ENCODE results near the gene SH3RF3.

SH3RF3 gene

DNA sequence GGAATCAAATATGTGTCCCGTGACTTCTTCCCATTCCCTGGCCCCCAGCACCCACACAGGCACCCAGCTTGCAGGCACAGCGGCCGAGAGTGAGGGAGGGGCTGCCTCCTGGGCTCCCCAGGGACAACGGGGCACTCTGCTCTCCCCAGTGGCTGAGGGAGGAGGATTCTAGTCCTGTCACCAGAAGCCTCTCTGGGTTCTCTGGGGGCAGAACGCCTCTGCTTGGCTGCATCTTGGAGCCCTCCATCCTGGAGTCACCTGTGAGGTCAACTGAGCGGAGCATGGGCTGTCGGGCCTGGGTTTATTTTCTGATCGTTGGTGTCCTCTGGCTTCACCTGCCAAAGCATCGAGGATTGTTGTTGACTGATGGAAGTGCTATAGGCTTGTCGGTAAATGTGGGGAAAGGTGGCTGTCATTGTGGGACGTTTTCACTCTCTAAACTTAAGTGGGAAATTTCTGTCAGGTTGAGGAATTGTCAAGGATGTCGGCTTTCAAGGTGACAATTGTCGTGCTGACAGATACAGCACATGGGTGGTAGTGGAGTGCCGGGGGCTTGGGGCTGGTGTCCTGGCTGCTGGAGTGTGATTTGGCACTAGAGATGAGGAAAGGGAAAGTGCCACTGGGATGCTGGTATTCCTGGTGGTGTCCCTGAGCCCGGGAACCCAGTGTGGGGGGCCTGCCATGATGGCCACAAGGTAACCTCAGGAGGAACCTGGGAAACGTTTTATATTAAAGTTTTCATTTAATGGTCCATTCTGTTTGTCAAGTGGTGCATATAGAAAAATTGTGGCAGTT, 13.6 kb downstream of the SH3RF3 start:
- TF ChIP-seq, protein P1, sequence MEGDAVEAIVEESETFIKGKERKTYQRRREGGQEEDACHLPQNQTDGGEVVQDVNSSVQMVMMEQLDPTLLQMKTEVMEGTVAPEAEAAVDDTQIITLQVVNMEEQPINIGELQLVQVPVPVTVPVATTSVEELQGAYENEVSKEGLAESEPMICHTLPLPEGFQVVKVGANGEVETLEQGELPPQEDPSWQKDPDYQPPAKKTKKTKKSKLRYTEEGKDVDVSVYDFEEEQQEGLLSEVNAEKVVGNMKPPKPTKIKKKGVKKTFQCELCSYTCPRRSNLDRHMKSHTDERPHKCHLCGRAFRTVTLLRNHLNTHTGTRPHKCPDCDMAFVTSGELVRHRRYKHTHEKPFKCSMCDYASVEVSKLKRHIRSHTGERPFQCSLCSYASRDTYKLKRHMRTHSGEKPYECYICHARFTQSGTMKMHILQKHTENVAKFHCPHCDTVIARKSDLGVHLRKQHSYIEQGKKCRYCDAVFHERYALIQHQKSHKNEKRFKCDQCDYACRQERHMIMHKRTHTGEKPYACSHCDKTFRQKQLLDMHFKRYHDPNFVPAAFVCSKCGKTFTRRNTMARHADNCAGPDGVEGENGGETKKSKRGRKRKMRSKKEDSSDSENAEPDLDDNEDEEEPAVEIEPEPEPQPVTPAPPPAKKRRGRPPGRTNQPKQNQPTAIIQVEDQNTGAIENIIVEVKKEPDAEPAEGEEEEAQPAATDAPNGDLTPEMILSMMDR (conservative IDR thresholded peaks at IDR 0.05; ENCODE audit: low read depth, low read length): no peak
- Histone ChIP-seq H3K36me3 (ENCODE audit: insufficient read depth) (no peaks in the 10 kb centered on the region), H2AFZ (ENCODE audit: low read depth) (no peak overlapping the region), H3K27ac (no peak overlapping the region), H3K4me3 (IDR thresholded peaks at IDR 0.05; ENCODE audit: insufficient read depth, low read depth, low read length) (no peak overlapping the region), H3K9ac (no peak overlapping the region), H3K4me2 (no peak overlapping the region), H3K27me3 (ENCODE audit: insufficient read depth, low read depth) (no peaks in the 10 kb centered on the region), H4K20me1 (ENCODE audit: insufficient read depth) (no peaks in the 10 kb centered on the region), H3K4me1 (ENCODE audit: low read depth, poor library complexity, severe bottlenecking) (no peaks in the 10 kb centered on the region), H3K79me2 (ENCODE audit: insufficient read depth, low read depth) (no peaks in the 10 kb centered on the region)

DNA sequence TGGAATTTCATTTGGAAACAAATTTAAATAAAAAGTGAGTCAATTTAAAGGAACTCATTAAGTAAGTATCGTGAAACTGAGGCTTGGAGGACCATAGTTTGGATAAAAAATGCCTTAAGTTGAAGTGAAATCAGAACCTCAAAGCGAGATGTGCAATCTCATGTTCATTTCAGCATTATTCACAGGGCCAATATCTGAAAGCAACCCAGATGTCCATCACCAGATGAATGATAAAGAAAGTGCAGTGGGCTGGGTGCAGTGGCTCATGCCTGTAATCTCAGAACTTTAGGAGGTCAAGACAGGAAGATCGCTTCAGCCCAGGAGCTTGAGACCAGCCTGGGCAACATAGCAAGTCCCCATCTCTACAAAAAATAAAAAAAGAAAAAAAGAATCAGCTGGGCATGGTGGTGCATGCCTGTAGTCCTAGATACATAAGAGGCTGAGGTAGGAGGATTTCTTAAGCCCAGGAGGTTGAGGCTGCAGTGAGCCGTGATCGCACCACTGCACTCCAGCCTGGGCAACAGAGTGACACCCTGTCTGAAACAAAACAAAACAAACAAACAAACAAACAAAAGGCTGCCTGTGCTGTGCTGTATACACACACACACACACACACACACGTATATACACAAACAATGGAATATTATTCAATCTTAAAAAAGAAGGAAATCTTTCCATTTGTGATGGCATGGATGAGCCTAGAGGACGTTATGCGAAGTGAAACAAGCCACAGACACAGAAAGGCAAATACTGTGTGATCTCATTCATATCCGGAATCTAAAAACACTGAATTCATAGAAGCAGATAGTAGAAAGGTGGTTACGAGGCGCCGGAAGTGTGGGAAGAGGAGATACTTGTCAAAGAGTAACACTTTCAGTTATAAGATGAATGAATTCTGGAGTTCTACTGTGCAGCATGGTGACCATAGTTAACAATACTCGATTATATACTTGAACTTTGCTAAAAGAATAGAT, 14.5 kb downstream of the SH3RF3 start:
- no peaks in the 10 kb centered on the region for H3K36me3 ChIP-seq (ENCODE audit: insufficient read depth)
- no peak overlapping the region for H3K9ac ChIP-seq
- no peak overlapping the region for H3K27ac ChIP-seq

DNA sequence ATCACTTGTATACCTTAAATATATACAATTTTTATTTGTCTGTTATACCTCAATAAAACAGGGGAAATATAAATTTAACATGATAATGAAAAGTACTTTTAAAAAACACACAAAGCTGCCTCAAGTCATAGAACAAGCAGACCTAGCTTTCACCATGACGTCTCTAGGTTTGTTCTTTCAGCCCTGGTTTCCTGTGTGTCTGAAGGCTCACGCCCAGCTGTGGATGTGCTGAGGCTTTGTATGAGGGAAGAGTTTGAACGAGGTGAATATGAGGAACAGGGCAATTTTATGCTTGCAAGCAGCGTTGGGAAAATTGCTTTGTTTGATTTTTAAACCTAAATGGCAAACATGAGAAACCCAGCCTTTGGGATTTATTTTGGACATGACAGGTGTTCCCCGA, 15.3 kb downstream of the SH3RF3 start:
- no peak overlapping the region for H3K4me3 ChIP-seq (IDR thresholded peaks at IDR 0.05; ENCODE audit: insufficient read depth, low read depth, low read length)
- H3K4me1 ChIP-seq (ENCODE audit: low read depth, poor library complexity, severe bottlenecking): no peaks in the 10 kb centered on the region
- no peaks in the 10 kb centered on the region for H3K79me2 ChIP-seq (ENCODE audit: insufficient read depth, low read depth)
- H2AFZ ChIP-seq (ENCODE audit: low read depth): no peak overlapping the region
- no peaks in the 10 kb centered on the region for H4K20me1 ChIP-seq (ENCODE audit: insufficient read depth)
- no peaks in the 10 kb centered on the region for H3K36me3 ChIP-seq (ENCODE audit: insufficient read depth)
- TF ChIP-seq, protein P1 (conservative IDR thresholded peaks at IDR 0.05; ENCODE audit: low read depth, low read length): no peak
- no peak overlapping the region for H3K4me2 ChIP-seq
- no peak overlapping the region for H3K9ac ChIP-seq
- H3K27ac ChIP-seq: no peak overlapping the region
- H3K27me3 ChIP-seq (ENCODE audit: insufficient read depth, low read depth): no peaks in the 10 kb centered on the region

More for the DNA sequence above, 14.5 kb downstream of the SH3RF3 start:
- H3K4me3 ChIP-seq (IDR thresholded peaks at IDR 0.05; ENCODE audit: insufficient read depth, low read depth, low read length): no peak overlapping the region
- TF ChIP-seq, protein P1 (conservative IDR thresholded peaks at IDR 0.05; ENCODE audit: low read depth, low read length): no peak
- H3K27me3 ChIP-seq (ENCODE audit: insufficient read depth, low read depth): no peaks in the 10 kb centered on the region
- H4K20me1 ChIP-seq (ENCODE audit: insufficient read depth): no peaks in the 10 kb centered on the region
- H3K4me1 ChIP-seq (ENCODE audit: low read depth, poor library complexity, severe bottlenecking): no peaks in the 10 kb centered on the region
- H2AFZ ChIP-seq (ENCODE audit: low read depth): no peak overlapping the region
- no peak overlapping the region for H3K4me2 ChIP-seq
- no peaks in the 10 kb centered on the region for H3K79me2 ChIP-seq (ENCODE audit: insufficient read depth, low read depth)

DNA sequence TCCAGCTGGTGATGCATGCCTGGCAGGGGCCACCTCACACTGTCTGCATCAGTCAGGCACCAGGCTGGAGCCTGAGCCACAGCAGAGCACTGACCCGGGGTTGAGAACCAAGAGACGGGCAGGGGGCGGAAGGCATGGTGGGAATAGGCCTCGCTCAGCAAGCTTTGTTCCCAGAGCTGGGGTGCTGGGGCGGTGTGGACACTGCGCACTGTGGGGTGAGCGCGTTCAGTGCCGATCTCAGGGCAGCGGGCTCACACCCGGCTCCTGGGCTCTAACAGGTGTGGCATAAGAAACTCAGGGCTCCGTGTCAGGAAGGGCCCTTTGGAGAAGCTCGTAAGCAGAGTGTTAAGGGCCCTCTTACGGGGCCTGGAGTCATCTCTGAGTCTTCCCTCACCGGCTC, 15.7 kb downstream of the SH3RF3 start:
- H3K4me2 ChIP-seq: no peak overlapping the region
- H3K27ac ChIP-seq: no peak overlapping the region

More for the DNA sequence above, 15.7 kb downstream of the SH3RF3 start:
- TF ChIP-seq, protein P1 (conservative IDR thresholded peaks at IDR 0.05; ENCODE audit: low read depth, low read length): no peak
- no peak overlapping the region for H3K4me3 ChIP-seq (IDR thresholded peaks at IDR 0.05; ENCODE audit: insufficient read depth, low read depth, low read length)
- H3K36me3 ChIP-seq (ENCODE audit: insufficient read depth): no peaks in the 10 kb centered on the region
- H3K79me2 ChIP-seq (ENCODE audit: insufficient read depth, low read depth): no peaks in the 10 kb centered on the region
- H3K4me1 ChIP-seq (ENCODE audit: low read depth, poor library complexity, severe bottlenecking): no peaks in the 10 kb centered on the region
- no peak overlapping the region for H3K9ac ChIP-seq
- no peaks in the 10 kb centered on the region for H4K20me1 ChIP-seq (ENCODE audit: insufficient read depth)
- no peaks in the 10 kb centered on the region for H3K27me3 ChIP-seq (ENCODE audit: insufficient read depth, low read depth)
- H2AFZ ChIP-seq (ENCODE audit: low read depth): no peak overlapping the region

Measured in KMS-11 (cell line).